Liver (tissue), 9 donors: ENCODE data around the gene IFNLR1. TPM values are rescaled to one million over a fixed set of nuclear protein-coding genes. Genes with fewer than 3 reads are reported as not detected.

Experiments used
- DNase-seq: peaks from one replicate; pipeline ENCODE4 v3.0.0-alpha.2; 2017; ENCODE audit warnings: low spot score
- H3K27ac ChIP-seq, 2 donors: one replicate each; pipeline ENCODE4 v1.7.0; 2013; ENCODE audit warnings: inconsistent platforms in 2 of 2, low read length in 2 of 2, control low read depth in 1 of 2, low read depth in 1 of 2, mild to moderate bottlenecking in 1 of 2
- H3K27me3 ChIP-seq, 4 donors: one replicate each; pipeline versions ENCODE4 v1.6.1 to v1.7.0; 2013; ENCODE audit warnings: low read length in 3 of 4, inconsistent platforms in 1 of 4, mild to moderate bottlenecking in 1 of 4, moderate library complexity in 1 of 4; ENCODE audit not compliant: control insufficient read depth in 4 of 4, insufficient read depth in 4 of 4
- H3K36me3 ChIP-seq, 4 donors: one replicate each; pipeline versions ENCODE4 v1.6.1 to v1.7.0; 2013; ENCODE audit warnings: low read length in 3 of 4, mild to moderate bottlenecking in 3 of 4, low read depth in 1 of 4, moderate library complexity in 1 of 4; ENCODE audit not compliant: control insufficient read depth in 4 of 4, insufficient read depth in 3 of 4
- H3K4me1 ChIP-seq, 4 donors: one replicate each; pipeline versions ENCODE4 v1.6.1 to v1.7.0; 2013; ENCODE audit warnings: low read length in 3 of 4, mild to moderate bottlenecking in 3 of 4, moderate library complexity in 1 of 4; ENCODE audit not compliant: control insufficient read depth in 4 of 4, insufficient read depth in 4 of 4
- H3K4me3 ChIP-seq, 3 donors: one replicate each; pipeline versions ENCODE4 v1.6.1 to v1.7.0; 2013; ENCODE audit warnings: low read length in 3 of 3, control low read depth in 1 of 3, low read depth in 1 of 3, mild to moderate bottlenecking in 1 of 3
- H3K9ac ChIP-seq, 2 donors: one replicate each; pipeline ENCODE4 v1.7.0; 2013; ENCODE audit warnings: low read length in 2 of 2, mild to moderate bottlenecking in 2 of 2, moderate library complexity in 2 of 2, control low read depth in 1 of 2, low read depth in 1 of 2
- H3K9me3 ChIP-seq, 4 donors: one replicate each; pipeline versions ENCODE4 v1.6.1 to v1.7.0; 2013; ENCODE audit warnings: low read length in 3 of 4; ENCODE audit not compliant: control insufficient read depth in 4 of 4
- EGR1 ChIP-seq, 2 donors: IDR thresholded peaks; 2 replicates each; pipeline ENCODE4 v1.6.1; 2016 to 2018; ENCODE audit warnings: antibody characterized with exemption in 2 of 2, low read depth in 2 of 2
- FOXA1 ChIP-seq: IDR thresholded peaks from 2 replicates; pipeline ENCODE4 v1.6.1; 2016; ENCODE audit warnings: antibody characterized with exemption
- FOXA2 ChIP-seq: IDR thresholded peaks from 2 replicates; pipeline ENCODE4 v1.6.1; 2016; ENCODE audit warnings: antibody characterized with exemption
- GABPA ChIP-seq, 2 donors: IDR thresholded peaks in 1 of 2; conservative IDR thresholded peaks in 1 of 2; 2 replicates each; pipeline ENCODE4 v1.6.1; 2016; ENCODE audit warnings: antibody characterized with exemption in 2 of 2, mild to moderate bottlenecking in 1 of 2, moderate library complexity in 1 of 2
- HNF4A ChIP-seq, 2 donors: conservative IDR thresholded peaks; 2 replicates each; pipeline ENCODE4 v1.6.1; 2016; ENCODE audit warnings: antibody characterized with exemption in 2 of 2, mild to moderate bottlenecking in 2 of 2
- HNF4G ChIP-seq: IDR thresholded peaks from 2 replicates; pipeline ENCODE4 v1.6.1; 2016; ENCODE audit warnings: antibody characterized with exemption
- JUND ChIP-seq, 2 donors: IDR thresholded peaks; 2 replicates each; pipeline ENCODE4 v1.6.1; 2016; ENCODE audit warnings: antibody characterized with exemption in 2 of 2
- NR2F2 ChIP-seq: IDR thresholded peaks from 2 replicates; pipeline ENCODE4 v1.6.1; 2016; ENCODE audit warnings: antibody characterized with exemption
- RAD21 ChIP-seq, 2 donors: IDR thresholded peaks; 2 replicates each; pipeline ENCODE4 v1.6.1; 2016; ENCODE audit warnings: antibody characterized with exemption in 2 of 2, mild to moderate bottlenecking in 2 of 2
- RXRA ChIP-seq, 2 donors: IDR thresholded peaks; 2 replicates each; pipeline ENCODE4 v1.6.1; 2017 to 2018; ENCODE audit warnings: antibody characterized with exemption in 2 of 2, mild to moderate bottlenecking in 1 of 2
- SP1 ChIP-seq: IDR thresholded peaks from 2 replicates; pipeline ENCODE4 v1.6.1; 2018; ENCODE audit warnings: antibody characterized with exemption, mild to moderate bottlenecking
- TAF1 ChIP-seq: conservative IDR thresholded peaks from 2 replicates; pipeline ENCODE4 v1.6.1; 2016; ENCODE audit warnings: antibody characterized with exemption, mild to moderate bottlenecking
- YY1 ChIP-seq: IDR thresholded peaks from 2 replicates; pipeline ENCODE4 v1.6.1; 2016; ENCODE audit warnings: antibody characterized with exemption, mild to moderate bottlenecking
- WGBS: extraction: QIAGEN DNeasy Blood & Tissue Kit; methylation state at CpG from one replicate; pipeline ENCODE4 v1.1.7; 2013; 5-methylcytosine and 5-hydroxymethylcytosine counted together
- polyA plus RNA-seq, 2 donors: library from polyadenylated mRNA; stranded (reverse) in 1 of 2; unstranded in 1 of 2; fragments of 200-250 nt in 1 of 2; fragments of >200 nt in 1 of 2; fragmentation: Nextera tagmentation in 1 of 2; extraction: Ambion mirVana in 1 of 2; gene quantifications; one replicate each; pipeline versions ENCODE4 v1.2.1 to v1.2.3, GENCODE V29; 2013 to 2015
- total RNA-seq, 2 donors: library from RNA; depleted of rRNA; stranded (reverse); fragments of >200 nt; gene quantifications; one replicate each; pipeline ENCODE4 v1.2.3, GENCODE V29; 2014
- TF ChIP-seq, protein P1 (sequence below): IDR thresholded peaks from 2 replicates; pipeline ENCODE4 v1.6.1; 2016; ENCODE audit warnings: antibody characterized with exemption
- TF ChIP-seq, protein P2 (sequence below): IDR thresholded peaks from 2 replicates; pipeline ENCODE4 v1.6.1; 2016; ENCODE audit warnings: antibody characterized with exemption
- TF ChIP-seq, protein P3 (sequence below): IDR thresholded peaks from 2 replicates; pipeline ENCODE4 v1.6.1; 2016; ENCODE audit warnings: antibody characterized with exemption, mild to moderate bottlenecking
- TF ChIP-seq, protein P4 (sequence below): fragments of 150-350 bp; IDR thresholded peaks from 2 replicates; pipeline ENCODE4 v1.5.1; 2017; ENCODE audit warnings: improper control_type of control experiment, low read depth, low read length; ENCODE audit not compliant: missing input control
- TF ChIP-seq, protein P5 (sequence below): IDR thresholded peaks from 2 replicates; pipeline ENCODE4 v1.6.1; 2016; ENCODE audit warnings: antibody characterized with exemption
- donor health status: healthy.
- donor health status: healthy.
- donor health status: healthy.
- donor health status: healthy.
- donor health status: healthy.

The IFNLR1 gene
- total and polyA plus RNA-seq, 4 donors, result 2.2 to 6.4 (median 3.5) TPM

DNA sequence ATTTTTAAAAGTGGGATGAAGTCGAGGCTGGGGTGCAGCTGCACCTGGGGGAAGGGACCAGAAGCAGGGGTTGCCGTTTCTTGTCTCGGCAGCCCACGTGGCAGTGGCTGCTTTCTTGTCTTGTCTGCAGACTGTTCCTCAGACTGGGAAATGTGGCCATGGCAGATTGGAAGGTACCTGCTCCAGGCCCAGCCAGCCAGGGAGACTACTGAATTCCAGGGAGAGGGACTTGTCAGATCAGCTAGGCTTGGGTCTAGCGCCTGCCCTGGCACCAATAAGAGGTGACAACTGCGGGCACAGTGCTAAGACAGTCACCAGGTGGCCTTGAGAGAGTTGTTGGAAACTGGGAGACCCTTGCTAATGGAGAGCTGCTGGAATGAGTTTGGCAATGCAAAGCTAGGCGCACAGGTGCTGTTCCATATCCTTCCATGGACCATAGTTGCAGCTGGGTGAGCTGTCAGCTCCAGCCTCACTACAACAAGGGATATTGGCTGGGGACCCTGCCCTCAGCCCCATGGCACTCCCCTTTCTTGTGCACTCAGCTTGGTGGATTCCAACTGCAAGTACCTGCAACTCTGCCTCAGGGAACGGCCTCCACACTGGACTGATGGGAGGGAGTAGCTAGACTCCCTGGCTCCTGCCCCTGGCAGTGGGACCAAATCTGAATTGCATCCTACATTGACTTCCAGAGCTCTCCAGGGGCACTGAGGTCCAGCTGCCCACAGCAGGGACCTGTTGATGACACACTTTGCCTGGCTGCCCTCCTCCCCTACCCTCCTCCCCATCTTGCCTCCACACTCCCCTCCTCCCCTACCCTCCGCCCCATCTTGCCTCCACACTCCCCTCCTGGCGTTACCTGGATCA is 34.2 kb downstream of the IFNLR1 start:
- no peak for DNase-seq
- WGBS, result 93% methylated on average over 10 of the region's 10 CpGs
- Histone ChIP-seq H3K27me3 (no peaks in the 10 kb centered on the region), H3K4me3 (no peak overlapping the region), H3K4me1 (peaks cover 0 to 22% (median 10%) of the 10 kb centered on the region in 4 donors), H3K36me3 (peaks cover 3 to 16% (median 7%) of the 10 kb centered on the region in 4 donors), H3K9ac (no peak overlapping the region), H3K9me3 (no peaks in the 10 kb centered on the region), H3K27ac (no peak overlapping the region)
- TF ChIP-seq, protein P1, sequence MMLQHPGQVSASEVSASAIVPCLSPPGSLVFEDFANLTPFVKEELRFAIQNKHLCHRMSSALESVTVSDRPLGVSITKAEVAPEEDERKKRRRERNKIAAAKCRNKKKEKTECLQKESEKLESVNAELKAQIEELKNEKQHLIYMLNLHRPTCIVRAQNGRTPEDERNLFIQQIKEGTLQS, result no peak
- no peak for TF ChIP-seq YY1

DNA sequence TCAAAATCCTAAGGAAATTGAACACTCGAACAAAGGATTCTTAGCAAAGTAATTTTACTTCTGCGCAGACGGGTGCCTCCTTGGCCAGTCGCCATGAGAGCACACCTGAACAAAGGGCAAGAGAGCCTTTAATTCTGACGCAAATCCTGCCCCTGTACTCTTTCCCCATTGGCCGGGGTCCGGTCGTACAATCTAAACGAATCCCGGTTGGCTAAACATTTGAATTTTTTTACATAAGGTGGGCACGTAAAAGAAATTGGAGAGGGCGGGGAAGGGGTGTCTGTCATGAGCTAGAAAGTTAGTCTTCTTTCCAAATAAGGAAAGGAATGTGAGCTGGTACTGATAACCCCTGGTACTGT is 35.9 kb downstream of the IFNLR1 start:
- Histone ChIP-seq H3K9me3 (no peaks in the 10 kb centered on the region), H3K27ac (peak overlapping the region in 1 of 2 donors; percentile 43), H3K4me3 (no peak overlapping the region), H3K9ac (no peak overlapping the region), H3K4me1 (peaks cover 0 to 22% (median 10%) of the 10 kb centered on the region in 4 donors), H3K27me3 (no peaks in the 10 kb centered on the region), H3K36me3 (peaks cover 0 to 2% (median 0%) of the 10 kb centered on the region in 4 donors)
- TF ChIP-seq RAD21 (IDR thresholded peaks at IDR 0.05) (no peak), TAF1 (no peak), SP1 (peak; percentile 45), GABPA (IDR thresholded peaks at IDR 0.05 in 1 of 2, conservative IDR thresholded peaks at IDR 0.05 in 1 of 2) (peak in 1 of 2 donors; percentile 40), EGR1 (IDR thresholded peaks at IDR 0.05; ENCODE audit: low read depth in 2 of 2) (peak in 1 of 2 donors; percentile 11), FOXA1 (no peak), FOXA2 (no peak), JUND (IDR thresholded peaks at IDR 0.05) (peak in 1 of 2 donors; percentile 32), RXRA (IDR thresholded peaks at IDR 0.05) (peak in 1 of 2 donors; percentile 37), YY1 (no peak), HNF4A (conservative IDR thresholded peaks at IDR 0.05) (peak; percentile 60 to 75), NR2F2 (no peak), HNF4G (no peak)
- TF ChIP-seq, protein P2, sequence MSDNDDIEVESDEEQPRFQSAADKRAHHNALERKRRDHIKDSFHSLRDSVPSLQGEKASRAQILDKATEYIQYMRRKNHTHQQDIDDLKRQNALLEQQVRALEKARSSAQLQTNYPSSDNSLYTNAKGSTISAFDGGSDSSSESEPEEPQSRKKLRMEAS, result no peak
- TF ChIP-seq, protein P3, sequence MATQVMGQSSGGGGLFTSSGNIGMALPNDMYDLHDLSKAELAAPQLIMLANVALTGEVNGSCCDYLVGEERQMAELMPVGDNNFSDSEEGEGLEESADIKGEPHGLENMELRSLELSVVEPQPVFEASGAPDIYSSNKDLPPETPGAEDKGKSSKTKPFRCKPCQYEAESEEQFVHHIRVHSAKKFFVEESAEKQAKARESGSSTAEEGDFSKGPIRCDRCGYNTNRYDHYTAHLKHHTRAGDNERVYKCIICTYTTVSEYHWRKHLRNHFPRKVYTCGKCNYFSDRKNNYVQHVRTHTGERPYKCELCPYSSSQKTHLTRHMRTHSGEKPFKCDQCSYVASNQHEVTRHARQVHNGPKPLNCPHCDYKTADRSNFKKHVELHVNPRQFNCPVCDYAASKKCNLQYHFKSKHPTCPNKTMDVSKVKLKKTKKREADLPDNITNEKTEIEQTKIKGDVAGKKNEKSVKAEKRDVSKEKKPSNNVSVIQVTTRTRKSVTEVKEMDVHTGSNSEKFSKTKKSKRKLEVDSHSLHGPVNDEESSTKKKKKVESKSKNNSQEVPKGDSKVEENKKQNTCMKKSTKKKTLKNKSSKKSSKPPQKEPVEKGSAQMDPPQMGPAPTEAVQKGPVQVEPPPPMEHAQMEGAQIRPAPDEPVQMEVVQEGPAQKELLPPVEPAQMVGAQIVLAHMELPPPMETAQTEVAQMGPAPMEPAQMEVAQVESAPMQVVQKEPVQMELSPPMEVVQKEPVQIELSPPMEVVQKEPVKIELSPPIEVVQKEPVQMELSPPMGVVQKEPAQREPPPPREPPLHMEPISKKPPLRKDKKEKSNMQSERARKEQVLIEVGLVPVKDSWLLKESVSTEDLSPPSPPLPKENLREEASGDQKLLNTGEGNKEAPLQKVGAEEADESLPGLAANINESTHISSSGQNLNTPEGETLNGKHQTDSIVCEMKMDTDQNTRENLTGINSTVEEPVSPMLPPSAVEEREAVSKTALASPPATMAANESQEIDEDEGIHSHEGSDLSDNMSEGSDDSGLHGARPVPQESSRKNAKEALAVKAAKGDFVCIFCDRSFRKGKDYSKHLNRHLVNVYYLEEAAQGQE, result peak; percentile 29
- TF ChIP-seq, protein P1, result no peak
- TF ChIP-seq, protein P4, sequence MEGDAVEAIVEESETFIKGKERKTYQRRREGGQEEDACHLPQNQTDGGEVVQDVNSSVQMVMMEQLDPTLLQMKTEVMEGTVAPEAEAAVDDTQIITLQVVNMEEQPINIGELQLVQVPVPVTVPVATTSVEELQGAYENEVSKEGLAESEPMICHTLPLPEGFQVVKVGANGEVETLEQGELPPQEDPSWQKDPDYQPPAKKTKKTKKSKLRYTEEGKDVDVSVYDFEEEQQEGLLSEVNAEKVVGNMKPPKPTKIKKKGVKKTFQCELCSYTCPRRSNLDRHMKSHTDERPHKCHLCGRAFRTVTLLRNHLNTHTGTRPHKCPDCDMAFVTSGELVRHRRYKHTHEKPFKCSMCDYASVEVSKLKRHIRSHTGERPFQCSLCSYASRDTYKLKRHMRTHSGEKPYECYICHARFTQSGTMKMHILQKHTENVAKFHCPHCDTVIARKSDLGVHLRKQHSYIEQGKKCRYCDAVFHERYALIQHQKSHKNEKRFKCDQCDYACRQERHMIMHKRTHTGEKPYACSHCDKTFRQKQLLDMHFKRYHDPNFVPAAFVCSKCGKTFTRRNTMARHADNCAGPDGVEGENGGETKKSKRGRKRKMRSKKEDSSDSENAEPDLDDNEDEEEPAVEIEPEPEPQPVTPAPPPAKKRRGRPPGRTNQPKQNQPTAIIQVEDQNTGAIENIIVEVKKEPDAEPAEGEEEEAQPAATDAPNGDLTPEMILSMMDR, result no peak
- TF ChIP-seq, protein P5, sequence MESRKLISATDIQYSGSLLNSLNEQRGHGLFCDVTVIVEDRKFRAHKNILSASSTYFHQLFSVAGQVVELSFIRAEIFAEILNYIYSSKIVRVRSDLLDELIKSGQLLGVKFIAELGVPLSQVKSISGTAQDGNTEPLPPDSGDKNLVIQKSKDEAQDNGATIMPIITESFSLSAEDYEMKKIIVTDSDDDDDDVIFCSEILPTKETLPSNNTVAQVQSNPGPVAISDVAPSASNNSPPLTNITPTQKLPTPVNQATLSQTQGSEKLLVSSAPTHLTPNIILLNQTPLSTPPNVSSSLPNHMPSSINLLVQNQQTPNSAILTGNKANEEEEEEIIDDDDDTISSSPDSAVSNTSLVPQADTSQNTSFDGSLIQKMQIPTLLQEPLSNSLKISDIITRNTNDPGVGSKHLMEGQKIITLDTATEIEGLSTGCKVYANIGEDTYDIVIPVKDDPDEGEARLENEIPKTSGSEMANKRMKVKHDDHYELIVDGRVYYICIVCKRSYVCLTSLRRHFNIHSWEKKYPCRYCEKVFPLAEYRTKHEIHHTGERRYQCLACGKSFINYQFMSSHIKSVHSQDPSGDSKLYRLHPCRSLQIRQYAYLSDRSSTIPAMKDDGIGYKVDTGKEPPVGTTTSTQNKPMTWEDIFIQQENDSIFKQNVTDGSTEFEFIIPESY, result no peak
- WGBS, result 8% methylated on average over 12 of the region's 12 CpGs
- DNase-seq, result no peak
